Epithelial cell of esophagus (primary cell): Measurements from ENCODE around the gene NR6A1.

Experiments
- DNase-seq: peaks from one replicate; pipeline ENCODE4 v3.0.0; 2010; ENCODE audit warnings: low read depth
- H3K4me3 ChIP-seq: 2 replicates; pipeline ENCODE4 v1.5.1; 2011; ENCODE audit warnings: mild to moderate bottlenecking, low read length, control low read depth
- TF ChIP-seq, protein P1 (sequence below): IDR thresholded peaks from 2 replicates; pipeline ENCODE4 v1.5.1; 2011; ENCODE audit warnings: low read depth, mild to moderate bottlenecking, low read length, control low read depth, inconsistent platforms; ENCODE audit not compliant: insufficient read depth; ENCODE audit errors: missing control alignments

The NR6A1 gene

DNA sequence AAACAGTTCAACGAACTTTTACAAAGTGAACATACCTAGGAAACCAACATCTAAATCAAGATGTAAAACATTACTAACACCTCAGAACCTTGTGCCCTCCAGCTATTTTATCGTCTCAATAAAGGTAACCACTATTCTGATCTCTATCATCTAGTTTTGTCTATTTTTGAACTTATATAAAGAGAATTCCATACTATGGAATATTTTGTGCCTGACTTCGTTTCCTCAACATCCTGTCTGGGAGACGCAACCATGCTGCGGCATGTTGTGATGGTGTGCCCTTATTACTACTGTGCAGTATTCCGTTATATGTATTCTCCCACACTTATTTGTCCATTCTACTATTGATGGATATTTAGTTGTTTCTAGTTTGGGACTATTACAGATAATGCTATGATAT, 99.2 kb downstream of the NR6A1 start:
- TF ChIP-seq, protein P1, sequence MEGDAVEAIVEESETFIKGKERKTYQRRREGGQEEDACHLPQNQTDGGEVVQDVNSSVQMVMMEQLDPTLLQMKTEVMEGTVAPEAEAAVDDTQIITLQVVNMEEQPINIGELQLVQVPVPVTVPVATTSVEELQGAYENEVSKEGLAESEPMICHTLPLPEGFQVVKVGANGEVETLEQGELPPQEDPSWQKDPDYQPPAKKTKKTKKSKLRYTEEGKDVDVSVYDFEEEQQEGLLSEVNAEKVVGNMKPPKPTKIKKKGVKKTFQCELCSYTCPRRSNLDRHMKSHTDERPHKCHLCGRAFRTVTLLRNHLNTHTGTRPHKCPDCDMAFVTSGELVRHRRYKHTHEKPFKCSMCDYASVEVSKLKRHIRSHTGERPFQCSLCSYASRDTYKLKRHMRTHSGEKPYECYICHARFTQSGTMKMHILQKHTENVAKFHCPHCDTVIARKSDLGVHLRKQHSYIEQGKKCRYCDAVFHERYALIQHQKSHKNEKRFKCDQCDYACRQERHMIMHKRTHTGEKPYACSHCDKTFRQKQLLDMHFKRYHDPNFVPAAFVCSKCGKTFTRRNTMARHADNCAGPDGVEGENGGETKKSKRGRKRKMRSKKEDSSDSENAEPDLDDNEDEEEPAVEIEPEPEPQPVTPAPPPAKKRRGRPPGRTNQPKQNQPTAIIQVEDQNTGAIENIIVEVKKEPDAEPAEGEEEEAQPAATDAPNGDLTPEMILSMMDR: no peak
- H3K4me3 ChIP-seq: no peak overlapping the region
- DNase-seq: no peak

DNA sequence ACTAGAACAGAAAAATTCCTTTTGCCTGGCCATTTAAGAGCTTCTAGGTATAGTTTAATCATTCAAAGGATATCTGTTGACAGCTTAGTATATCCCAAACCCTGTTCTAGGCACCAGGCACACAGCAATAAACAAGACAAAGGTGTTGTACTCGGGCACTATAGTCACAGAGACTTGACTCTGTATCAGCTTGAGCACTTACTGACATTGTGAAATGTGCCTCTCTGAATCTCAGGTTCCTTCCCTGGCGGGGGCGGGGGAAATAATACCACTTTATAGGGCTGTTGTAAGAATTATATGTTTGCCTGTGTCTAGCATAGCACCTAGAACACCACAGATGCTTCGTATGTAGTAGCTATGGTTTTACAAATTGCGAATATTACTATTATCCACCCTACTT, 104.5 kb downstream of the NR6A1 start:
- TF ChIP-seq, protein P1: no peak
- H3K4me3 ChIP-seq: no peak overlapping the region
- no peak for DNase-seq

DNA sequence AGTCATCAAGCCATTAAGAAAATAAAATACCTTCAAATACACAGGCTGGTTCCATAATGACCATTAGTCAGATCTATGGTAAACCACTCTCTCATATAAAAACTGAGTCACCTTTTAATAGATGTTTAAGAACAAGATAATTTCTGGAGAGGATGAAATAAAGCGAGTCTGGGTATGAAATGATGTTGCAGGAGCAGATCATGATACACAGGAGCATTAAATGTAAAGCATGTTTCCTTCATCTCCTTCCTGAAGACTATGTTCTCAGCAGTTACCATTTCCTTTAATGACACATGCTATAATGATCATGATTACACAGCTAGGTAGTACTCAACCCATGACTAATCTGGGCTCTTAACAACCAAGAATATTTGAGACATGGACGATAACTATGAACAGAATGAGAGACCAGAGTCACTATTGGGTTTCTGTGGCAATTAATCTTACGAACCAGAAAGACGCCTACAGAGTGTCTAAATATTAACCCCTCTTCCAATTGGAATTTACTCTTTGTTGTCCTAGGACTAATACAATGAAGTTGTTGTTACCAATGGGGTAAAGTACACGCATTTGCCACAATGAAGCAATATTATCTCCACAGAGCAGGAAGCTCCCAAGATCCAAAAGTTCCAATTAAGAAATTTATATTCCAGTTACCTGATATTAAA, 105.6 kb downstream of the NR6A1 start:
- H3K4me3 ChIP-seq: no peak overlapping the region
- peak; percentile 90 for DNase-seq
- TF ChIP-seq, protein P1: no peak

DNA sequence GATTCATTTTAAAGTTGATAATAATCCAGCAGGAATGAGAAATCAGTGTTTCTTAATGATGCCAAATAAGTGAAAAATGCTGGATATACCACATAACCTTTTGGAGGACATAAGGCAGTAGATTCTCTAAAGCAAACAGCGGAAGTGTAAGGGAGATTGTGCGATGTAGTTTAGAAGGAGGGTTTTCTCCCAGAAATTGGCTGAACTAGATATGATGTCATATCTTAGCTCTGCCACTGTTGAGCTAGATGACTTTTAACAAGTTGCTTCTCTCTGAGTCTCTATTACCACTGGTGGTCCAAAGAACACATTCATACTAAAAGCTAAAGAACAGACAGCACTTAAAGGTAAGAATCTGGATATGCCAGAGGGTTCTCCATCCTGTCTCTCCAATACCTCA, 107.0 kb downstream of the NR6A1 start:
- no peak overlapping the region for H3K4me3 ChIP-seq
- TF ChIP-seq, protein P1: no peak
- DNase-seq: no peak

DNA sequence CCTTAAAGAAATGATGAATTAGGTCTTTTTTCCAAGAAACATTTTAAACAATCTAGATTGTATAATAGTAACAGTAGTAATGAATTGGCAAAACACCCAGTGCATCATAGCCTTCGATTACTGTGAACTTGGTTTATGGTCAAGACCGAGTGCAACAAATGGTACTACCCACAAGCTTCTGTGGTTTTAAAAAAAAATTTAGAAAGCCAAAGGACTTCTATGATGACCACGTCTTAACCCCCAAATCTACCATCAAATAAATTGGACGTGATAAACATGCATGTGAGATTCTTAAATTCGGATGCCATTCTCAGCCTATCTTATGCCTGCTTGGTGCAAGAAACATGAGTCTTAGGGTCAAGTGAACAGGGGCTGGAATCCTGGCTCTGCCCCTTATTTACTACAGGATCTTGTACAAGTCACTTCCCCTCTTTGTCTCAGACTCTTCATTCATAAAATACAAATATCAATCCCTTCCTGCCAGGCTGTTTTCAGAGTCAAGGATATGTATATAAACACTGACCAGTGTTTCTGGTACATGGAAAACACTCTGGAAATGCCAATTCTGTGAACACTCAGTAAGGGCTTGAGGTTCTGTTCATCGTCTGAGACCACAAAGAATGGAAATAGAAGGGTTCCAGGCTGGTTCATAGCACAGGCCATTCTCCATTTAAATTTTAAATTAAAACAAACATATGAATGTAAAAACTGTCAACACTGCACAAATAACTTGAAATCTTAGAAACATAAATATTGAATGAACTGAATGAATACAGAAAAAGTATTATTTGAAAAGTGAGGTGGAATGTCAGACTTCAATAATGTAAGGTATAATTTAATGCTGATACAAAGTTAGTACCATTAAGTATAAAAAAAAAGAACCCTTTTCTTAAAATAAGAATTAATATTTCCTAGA, 107.8 kb downstream of the NR6A1 start:
- no peak overlapping the region for H3K4me3 ChIP-seq
- no peak for DNase-seq
- TF ChIP-seq, protein P1: no peak

DNA sequence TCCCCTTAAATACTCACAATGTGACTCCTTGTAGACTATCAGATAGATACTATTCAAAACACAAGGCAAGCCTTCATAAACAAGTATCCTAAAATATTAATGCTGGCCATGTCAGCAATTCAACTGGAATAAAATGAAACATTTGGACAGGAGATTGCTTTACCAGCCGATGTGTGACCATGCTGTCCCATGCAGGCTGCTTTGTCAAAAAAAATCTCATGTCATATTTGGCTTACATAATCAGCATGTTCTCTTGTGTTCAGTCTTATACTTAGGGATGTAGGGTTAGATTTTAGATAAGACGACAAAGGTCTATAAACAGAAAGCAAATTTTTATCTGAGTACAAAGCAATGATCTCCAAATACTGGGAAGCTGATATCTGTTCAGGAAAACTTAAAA, 108.5 kb downstream of the NR6A1 start:
- TF ChIP-seq, protein P1: no peak
- no peak overlapping the region for H3K4me3 ChIP-seq
- no peak for DNase-seq
